CD4-positive, alpha-beta T cell treated with Interleukin-6 at 100 ng/mL for 8 hours (primary cell): ENCODE data around the gene PRPF6.

Experiments used
- DNase-seq: peaks from one replicate; pipeline ENCODE4 v3.0.0-alpha.2; 2020; ENCODE audit warnings: mixed read lengths, low spot score

Gene PRPF6, protein sequence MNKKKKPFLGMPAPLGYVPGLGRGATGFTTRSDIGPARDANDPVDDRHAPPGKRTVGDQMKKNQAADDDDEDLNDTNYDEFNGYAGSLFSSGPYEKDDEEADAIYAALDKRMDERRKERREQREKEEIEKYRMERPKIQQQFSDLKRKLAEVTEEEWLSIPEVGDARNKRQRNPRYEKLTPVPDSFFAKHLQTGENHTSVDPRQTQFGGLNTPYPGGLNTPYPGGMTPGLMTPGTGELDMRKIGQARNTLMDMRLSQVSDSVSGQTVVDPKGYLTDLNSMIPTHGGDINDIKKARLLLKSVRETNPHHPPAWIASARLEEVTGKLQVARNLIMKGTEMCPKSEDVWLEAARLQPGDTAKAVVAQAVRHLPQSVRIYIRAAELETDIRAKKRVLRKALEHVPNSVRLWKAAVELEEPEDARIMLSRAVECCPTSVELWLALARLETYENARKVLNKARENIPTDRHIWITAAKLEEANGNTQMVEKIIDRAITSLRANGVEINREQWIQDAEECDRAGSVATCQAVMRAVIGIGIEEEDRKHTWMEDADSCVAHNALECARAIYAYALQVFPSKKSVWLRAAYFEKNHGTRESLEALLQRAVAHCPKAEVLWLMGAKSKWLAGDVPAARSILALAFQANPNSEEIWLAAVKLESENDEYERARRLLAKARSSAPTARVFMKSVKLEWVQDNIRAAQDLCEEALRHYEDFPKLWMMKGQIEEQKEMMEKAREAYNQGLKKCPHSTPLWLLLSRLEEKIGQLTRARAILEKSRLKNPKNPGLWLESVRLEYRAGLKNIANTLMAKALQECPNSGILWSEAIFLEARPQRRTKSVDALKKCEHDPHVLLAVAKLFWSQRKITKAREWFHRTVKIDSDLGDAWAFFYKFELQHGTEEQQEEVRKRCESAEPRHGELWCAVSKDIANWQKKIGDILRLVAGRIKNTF

DNA sequence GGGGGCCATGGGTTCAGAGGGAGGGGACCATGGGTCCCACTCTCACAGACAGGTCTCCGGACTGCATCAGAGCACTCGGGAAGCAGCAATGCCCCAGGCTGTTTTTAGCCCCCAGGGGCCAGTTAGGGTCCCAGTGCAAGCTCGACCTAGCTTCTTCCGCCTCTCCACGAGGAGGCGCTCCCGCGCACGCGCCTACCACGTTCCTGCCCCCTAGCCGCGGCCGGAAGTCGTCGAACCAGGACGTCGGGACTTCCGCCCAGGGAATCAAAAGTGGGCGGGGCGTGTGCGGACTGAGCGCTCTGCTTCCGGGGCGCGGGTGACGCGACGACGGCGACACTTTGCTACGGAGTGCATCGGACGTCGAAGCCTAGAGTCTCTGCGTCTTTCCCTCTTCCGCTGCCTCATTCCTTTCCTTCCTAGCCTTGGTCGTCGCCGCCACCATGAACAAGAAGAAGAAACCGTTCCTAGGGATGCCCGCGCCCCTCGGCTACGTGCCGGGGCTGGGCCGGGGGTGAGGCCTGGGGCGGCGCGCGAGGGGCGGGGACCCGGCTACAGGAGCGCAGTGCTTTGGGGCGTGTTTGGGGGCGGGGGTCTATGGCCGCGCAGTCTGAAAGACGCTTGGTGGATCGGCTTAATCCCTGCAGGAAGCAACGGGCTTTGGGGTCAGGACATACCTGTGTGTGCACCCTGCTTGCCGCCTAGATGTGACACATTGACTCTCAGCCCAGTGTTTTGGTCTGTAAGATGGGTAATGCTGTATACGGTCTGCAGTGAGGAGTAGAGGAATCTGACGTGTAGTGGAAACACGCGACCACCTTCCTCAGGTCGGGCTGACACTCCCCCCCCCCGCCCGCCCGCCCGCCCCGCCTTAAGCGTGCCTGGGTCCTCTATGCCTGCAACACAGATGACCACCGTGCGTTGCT, at the start of gene PRPF6:
Gene PRPF6, plus strand, starts transcription at position 327 of the 923 bp plus-strand sequence. Its CDS starts 114 bp downstream, at position 441.
- peak; percentile 96 for DNase-seq

DNA sequence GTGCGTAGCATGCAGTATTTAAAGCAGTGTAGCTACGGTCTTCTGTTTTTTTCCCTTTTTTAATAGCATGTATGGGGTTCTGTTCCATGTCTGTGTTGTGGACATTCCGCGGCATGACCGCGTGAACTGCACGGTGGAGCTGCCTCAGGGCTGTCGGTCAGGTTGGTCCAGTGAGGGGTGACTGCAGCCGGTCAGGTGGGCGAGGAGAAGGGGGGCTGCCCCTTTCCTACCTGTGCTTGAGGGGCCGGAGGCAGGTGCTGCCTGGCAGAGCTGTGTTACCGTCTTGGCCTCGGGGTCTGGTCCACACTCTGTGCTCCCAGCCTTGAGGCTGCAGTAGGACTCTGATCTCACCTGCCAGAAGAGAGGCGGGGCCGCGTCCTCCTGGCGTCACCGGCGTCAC, 49.2 kb upstream of the PRPF6 start:
- no peak for DNase-seq

DNA sequence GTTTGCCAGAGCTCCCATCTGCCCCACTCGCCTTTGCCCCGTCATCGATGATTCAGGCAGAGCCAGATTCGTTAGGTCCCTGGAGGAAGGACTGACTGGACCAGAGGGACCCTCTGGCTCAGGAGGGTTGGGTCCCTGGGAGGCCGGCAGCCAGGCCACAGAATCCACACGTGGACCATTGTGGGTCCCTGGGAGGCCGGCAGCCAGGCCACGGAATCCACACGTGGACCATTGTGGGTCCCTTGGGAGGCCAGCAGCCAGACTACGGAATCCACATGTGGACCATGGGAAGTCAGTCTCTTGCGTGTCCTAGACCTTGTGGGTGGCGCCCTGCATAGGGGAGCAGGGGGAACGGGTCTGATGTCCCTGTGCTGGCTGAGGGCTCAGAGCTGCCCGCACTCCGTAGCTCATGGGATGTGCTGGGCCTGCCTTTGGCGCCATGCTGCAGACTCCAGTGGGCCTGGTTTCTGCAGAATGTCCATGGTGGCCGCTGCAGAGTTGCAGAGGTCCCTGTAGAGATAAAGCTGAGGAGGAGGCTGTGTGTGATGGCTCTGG, 48.2 kb upstream of the PRPF6 start:
- DNase-seq: no peak

DNA sequence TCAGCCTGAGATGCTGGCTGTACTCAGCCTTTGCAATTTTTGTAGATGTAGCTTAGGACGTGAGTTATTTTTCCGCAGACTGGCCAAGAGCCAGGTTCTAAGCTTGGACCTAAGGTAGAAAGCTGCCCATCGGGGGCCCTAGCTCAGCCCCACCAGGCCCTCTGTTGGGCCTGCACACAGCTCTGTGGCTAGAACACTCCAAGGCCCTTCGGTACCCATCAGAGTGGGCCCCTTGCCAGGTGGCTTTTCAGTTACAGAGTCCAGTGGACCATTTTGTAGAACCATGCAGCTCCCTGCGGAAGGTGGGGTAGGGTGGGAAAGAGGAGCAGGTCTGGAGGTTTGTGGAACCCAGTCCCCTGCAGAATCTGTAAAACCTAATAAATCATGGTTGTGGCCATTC, 47.3 kb upstream of the PRPF6 start:
- DNase-seq: no peak

GRCh38 chr20:63934271-63935068, 46.5 kb upstream of the PRPF6 start:
- DNase-seq: no peak

DNA sequence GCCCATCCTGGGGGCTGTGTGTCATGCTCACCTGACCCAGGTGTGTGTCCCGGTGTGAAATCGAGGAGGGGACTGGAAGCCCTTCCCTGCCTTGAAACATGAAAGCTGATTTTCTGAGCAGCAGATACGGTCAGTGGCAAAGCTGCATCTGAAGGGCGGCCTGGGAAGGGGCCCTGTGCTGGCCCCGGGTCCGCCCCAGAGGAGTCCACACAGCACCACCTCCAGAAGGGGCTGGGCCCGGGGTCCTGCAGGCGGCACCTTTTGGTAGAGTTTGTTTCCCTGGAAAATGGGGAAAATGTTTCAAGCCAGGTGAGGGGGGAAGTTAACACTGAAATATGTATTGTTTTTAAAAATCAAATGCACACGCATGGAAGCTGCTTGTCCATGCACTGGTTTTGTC, 45.5 kb upstream of the PRPF6 start:
- no peak for DNase-seq

- DNase-seq: no peak
Measured at GRCh38 chr20:63937596-63937995, 43.3 kb upstream of the PRPF6 start.

DNA sequence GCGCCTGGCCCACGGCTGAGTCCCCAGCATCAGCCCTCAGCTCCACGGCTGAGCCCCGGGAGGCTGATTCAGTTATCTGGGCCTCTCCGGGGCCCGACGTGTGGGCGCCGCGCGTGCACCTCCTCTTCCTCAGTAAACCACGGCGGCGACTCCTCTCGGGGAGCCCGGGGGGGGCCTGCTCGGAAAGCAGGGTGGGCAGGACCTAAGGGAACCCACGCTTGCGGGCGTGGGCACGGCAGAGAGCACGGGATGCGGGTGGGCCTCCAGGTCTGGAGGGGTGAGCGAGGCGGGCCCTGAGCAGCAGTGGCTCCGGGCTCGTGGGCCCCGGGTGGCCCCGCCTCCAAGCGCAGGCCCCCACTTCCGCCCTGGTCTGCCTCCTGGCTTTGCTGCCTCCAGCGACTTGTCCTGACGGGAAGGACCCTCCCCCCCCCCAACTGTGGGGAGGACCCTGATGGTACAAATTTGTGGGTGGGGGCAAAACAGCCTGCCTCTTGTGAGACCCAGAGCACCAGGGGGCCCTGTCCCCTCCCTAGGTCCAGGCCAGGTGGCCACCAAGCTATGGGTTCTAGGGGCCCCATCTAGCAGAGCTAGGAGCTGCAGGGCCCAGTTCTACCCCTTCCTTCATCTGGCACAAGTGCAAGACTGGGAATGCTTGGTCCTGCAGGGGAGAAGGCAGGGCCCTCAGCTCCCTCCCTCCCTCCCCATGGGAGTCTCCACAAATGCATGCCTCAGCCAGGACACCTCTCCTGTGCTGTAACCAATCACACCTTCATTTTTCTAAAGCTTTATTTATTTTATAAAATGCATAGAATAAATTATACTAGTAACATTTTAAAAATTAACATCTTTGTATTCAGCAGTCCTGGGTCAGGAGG, 41.6 kb upstream of the PRPF6 start:
- DNase-seq: no peak

- DNase-seq: no peak
Measured at GRCh38 chr20:63940071-63940471, 40.9 kb upstream of the PRPF6 start.

GRCh38 chr20:63940472-63941266, 40.3 kb upstream of the PRPF6 start:
- no peak for DNase-seq

DNA sequence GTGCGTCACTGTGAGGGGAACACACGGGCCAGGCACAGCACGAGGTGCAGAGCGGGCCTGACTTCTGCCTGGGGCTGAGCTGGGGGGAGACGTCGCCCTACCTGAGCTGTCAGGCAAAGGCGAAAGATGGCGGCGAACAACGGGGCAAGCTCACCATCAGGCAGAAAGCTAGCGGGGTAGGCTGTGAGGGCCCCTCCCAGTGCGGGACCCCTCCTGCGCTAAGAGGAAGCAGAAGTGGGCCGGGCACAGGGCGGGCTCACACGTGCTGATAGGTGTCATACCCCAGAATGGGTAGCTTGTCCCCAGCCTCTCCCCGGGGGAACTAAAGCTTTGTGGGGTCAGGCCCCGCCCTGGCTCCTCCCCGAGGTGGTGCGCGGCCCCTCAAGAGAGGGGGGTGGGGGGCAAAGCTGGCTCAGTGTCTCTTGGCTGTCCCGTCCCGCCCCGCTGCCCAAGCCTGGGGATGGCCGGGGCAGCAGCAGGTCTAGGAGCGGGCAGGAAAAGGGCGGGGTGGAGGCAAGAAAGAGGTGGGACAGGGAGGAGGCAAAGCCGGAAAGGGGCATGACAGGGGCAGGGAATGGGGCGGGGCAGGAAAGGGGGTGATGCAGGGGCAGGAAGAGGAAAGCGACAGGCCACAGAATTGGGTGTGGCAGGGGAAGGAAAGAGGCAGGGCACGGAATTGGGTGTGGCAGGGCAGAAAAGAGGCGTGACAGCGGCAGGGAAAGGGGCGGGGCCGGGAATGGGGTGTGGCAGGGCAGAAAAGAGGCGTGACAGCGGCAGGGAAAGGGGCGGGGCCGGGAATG, 39.5 kb upstream of the PRPF6 start:
- peak; percentile 93 for DNase-seq

- DNase-seq: peak; percentile 55
Measured at GRCh38 chr20:63942250-63942951, 38.5 kb upstream of the PRPF6 start.

GRCh38 chr20:63942969-63943807, 37.7 kb upstream of the PRPF6 start:
- DNase-seq: no peak

DNA sequence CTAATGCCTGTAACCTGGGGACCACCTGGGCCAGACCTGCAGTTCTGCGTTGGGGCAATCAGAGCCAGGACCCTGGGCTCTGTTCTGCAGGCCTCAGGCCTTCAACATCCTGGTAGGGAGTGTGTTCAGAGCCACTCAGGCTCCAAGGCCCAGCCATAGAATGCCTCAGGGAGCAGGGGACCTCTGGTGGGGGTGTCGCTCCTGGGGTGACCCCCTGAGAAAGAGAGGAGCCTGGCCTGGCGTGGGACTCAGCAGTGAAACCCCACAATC, 37.2 kb upstream of the PRPF6 start:
- DNase-seq: no peak

GRCh38 chr20:63944078-63944941, 36.6 kb upstream of the PRPF6 start:
- no peak for DNase-seq
